ENCODE results near the gene USP4.
A peak's percentile ranks its signal among the peaks of the same experiment; 100 is the strongest.

USP4 gene

GRCh38 chr3:49339941-49340800 lies at the start of gene USP4:
Gene USP4 (minus strand): TSS chr3:49340053. CDS start chr3:49340024, 29 bp downstream.
- peaks cover 4% of the 10 kb centered on the region for H3K36me3 ChIP-seq (ENCODE audit: control insufficient read depth, low read depth, low read length)

GRCh38 chr3:49389297-49389696 lies 49.4 kb upstream of the USP4 start:
- H3K4me1 ChIP-seq (ENCODE audit: control insufficient read depth, low read depth, low read length) = no peaks in the 10 kb centered on the region
- no peaks in the 10 kb centered on the region for H3K27me3 ChIP-seq (ENCODE audit: control insufficient read depth, insufficient read depth, low read length)
- no peaks in the 10 kb centered on the region for H3K9me3 ChIP-seq (ENCODE audit: control insufficient read depth, low read depth, low read length)
- H3K27ac ChIP-seq (ENCODE audit: low read length) = no peak overlapping the region
- no peaks in the 10 kb centered on the region for H3K36me3 ChIP-seq (ENCODE audit: control insufficient read depth, low read depth, low read length)
- no peak overlapping the region for H3K9ac ChIP-seq (ENCODE audit: low read length)
- no peak overlapping the region for H3K4me3 ChIP-seq (ENCODE audit: low read length)

More at GRCh38 chr3:49339941-49340800, at the start of gene USP4:
- Histone ChIP-seq H3K27me3 (ENCODE audit: control insufficient read depth, insufficient read depth, low read length) (no peaks in the 10 kb centered on the region), H3K9me3 (ENCODE audit: control insufficient read depth, low read depth, low read length) (no peaks in the 10 kb centered on the region), H3K4me1 (ENCODE audit: control insufficient read depth, low read depth, low read length) (peaks cover 10% of the 10 kb centered on the region), H3K27ac (ENCODE audit: low read length) (peak within 1 kb of the TSS; percentile 55), H3K4me3 (ENCODE audit: low read length) (peak within 1 kb of the TSS; percentile 81), H3K9ac (ENCODE audit: low read length) (peak within 1 kb of the TSS; percentile 76)

GRCh38 chr3:49388289-49388820 lies 48.5 kb upstream of the USP4 start:
- H3K4me1 ChIP-seq (ENCODE audit: control insufficient read depth, low read depth, low read length) = no peaks in the 10 kb centered on the region
- no peak overlapping the region for H3K9ac ChIP-seq (ENCODE audit: low read length)
- no peak overlapping the region for H3K27ac ChIP-seq (ENCODE audit: low read length)
- no peak overlapping the region for H3K4me3 ChIP-seq (ENCODE audit: low read length)
- no peaks in the 10 kb centered on the region for H3K9me3 ChIP-seq (ENCODE audit: control insufficient read depth, low read depth, low read length)
- no peaks in the 10 kb centered on the region for H3K27me3 ChIP-seq (ENCODE audit: control insufficient read depth, insufficient read depth, low read length)
- H3K36me3 ChIP-seq (ENCODE audit: control insufficient read depth, low read depth, low read length) = no peaks in the 10 kb centered on the region

- H3K4me1 ChIP-seq (ENCODE audit: control insufficient read depth, low read depth, low read length) = no peaks in the 10 kb centered on the region
- H3K9ac ChIP-seq (ENCODE audit: low read length) = no peak overlapping the region
- H3K36me3 ChIP-seq (ENCODE audit: control insufficient read depth, low read depth, low read length) = no peaks in the 10 kb centered on the region
- H3K9me3 ChIP-seq (ENCODE audit: control insufficient read depth, low read depth, low read length) = no peaks in the 10 kb centered on the region
- no peak overlapping the region for H3K4me3 ChIP-seq (ENCODE audit: low read length)
- no peaks in the 10 kb centered on the region for H3K27me3 ChIP-seq (ENCODE audit: control insufficient read depth, insufficient read depth, low read length)
- no peak overlapping the region for H3K27ac ChIP-seq (ENCODE audit: low read length)
Measured at GRCh38 chr3:49387721-49388120, 47.9 kb upstream of the USP4 start.

GRCh38 chr3:49386056-49386756 lies 46.4 kb upstream of the USP4 start:
- H3K9me3 ChIP-seq (ENCODE audit: control insufficient read depth, low read depth, low read length) = no peaks in the 10 kb centered on the region
- H3K4me1 ChIP-seq (ENCODE audit: control insufficient read depth, low read depth, low read length) = no peaks in the 10 kb centered on the region
- no peak overlapping the region for H3K9ac ChIP-seq (ENCODE audit: low read length)
- no peak overlapping the region for H3K27ac ChIP-seq (ENCODE audit: low read length)
- no peak overlapping the region for H3K4me3 ChIP-seq (ENCODE audit: low read length)
- H3K27me3 ChIP-seq (ENCODE audit: control insufficient read depth, insufficient read depth, low read length) = no peaks in the 10 kb centered on the region
- no peaks in the 10 kb centered on the region for H3K36me3 ChIP-seq (ENCODE audit: control insufficient read depth, low read depth, low read length)

GRCh38 chr3:49385617-49386016 lies 45.8 kb upstream of the USP4 start:
- H3K36me3 ChIP-seq (ENCODE audit: control insufficient read depth, low read depth, low read length) = no peaks in the 10 kb centered on the region
- H3K9me3 ChIP-seq (ENCODE audit: control insufficient read depth, low read depth, low read length) = no peaks in the 10 kb centered on the region
- H3K4me3 ChIP-seq (ENCODE audit: low read length) = no peak overlapping the region
- no peaks in the 10 kb centered on the region for H3K27me3 ChIP-seq (ENCODE audit: control insufficient read depth, insufficient read depth, low read length)
- H3K4me1 ChIP-seq (ENCODE audit: control insufficient read depth, low read depth, low read length) = no peaks in the 10 kb centered on the region
- H3K9ac ChIP-seq (ENCODE audit: low read length) = no peak overlapping the region
- H3K27ac ChIP-seq (ENCODE audit: low read length) = no peak overlapping the region

DNA sequence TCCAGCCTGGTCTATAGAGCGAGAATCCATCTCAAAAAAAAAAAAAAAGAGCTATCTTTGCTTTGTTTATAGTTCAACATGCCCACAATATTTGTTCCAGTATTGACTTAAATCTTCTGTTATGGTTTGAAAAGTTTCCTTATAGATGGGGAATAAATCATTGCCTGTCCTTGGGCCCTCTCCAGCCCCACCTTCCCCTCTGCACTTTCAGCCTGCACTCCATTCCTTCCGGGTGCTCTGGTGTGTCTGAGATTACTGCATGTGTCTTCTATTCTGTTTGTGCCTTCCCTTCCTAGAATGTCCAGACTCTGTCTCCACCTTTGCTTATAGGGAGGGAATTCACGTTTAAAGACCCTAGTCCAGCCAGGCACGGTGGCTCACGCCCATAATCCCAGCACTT lies 43.5 kb upstream of the USP4 start:
- Histone ChIP-seq H3K4me3 (ENCODE audit: low read length) (no peak overlapping the region), H3K9ac (ENCODE audit: low read length) (no peak overlapping the region), H3K9me3 (ENCODE audit: control insufficient read depth, low read depth, low read length) (no peaks in the 10 kb centered on the region), H3K27ac (ENCODE audit: low read length) (no peak overlapping the region), H3K27me3 (ENCODE audit: control insufficient read depth, insufficient read depth, low read length) (no peaks in the 10 kb centered on the region), H3K36me3 (ENCODE audit: control insufficient read depth, low read depth, low read length) (no peaks in the 10 kb centered on the region), H3K4me1 (ENCODE audit: control insufficient read depth, low read depth, low read length) (no peaks in the 10 kb centered on the region)

DNA sequence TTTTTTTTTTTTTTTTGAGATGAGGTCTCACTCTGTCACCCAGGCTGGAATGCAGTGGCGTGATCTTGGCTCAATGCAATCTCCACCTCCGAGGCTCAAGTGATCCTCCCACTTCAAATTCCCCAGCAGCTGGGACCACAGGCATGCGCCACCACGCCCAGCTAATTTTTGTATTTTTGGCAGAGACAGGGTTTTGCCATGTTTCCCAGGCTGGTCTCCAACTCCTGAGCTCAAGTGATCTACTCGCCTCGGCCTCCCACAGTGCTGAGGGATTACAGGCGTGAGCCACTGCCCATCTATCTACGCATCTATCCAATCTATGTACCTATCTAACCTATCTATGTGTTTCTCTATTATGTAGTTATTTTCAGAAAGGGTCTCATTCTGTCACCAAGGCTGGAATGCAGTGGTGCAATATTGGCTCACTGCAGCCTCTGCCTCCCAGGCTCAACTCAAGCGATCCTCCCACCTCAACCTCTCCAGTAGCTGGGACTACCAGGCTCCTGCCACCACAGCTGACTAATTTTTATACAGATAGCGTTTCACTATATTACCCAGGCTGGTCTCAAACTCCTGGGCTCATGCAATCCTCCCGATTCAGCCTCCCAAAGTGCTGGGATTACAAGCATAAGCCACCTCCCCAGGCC lies 38.5 kb upstream of the USP4 start:
- Histone ChIP-seq H3K9me3 (ENCODE audit: control insufficient read depth, low read depth, low read length) (no peaks in the 10 kb centered on the region), H3K4me3 (ENCODE audit: low read length) (no peak overlapping the region), H3K9ac (ENCODE audit: low read length) (no peak overlapping the region), H3K4me1 (ENCODE audit: control insufficient read depth, low read depth, low read length) (no peaks in the 10 kb centered on the region), H3K36me3 (ENCODE audit: control insufficient read depth, low read depth, low read length) (peaks cover 21% of the 10 kb centered on the region), H3K27me3 (ENCODE audit: control insufficient read depth, insufficient read depth, low read length) (no peaks in the 10 kb centered on the region), H3K27ac (ENCODE audit: low read length) (no peak overlapping the region)

DNA sequence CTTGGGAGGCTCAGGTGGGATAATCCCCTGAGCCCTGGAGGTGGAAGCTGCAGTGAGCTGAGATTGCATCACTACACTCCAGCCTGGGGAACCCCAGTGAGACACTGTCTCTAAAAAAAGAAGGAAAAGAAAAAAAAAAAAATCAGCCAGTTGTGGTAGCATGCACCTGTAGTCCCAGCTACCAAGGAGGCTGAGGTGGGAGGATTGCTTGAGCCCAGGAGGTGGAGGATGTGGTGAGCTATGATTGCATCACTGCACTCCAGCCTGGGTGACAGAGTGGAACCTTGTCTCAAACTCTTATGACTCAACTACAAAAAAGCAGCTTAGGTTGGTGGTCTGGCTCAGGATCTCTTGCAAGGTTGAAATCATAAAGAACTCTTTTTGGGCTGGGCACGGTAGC lies 37.6 kb upstream of the USP4 start:
- Histone ChIP-seq H3K36me3 (ENCODE audit: control insufficient read depth, low read depth, low read length) (peaks cover 29% of the 10 kb centered on the region), H3K4me1 (ENCODE audit: control insufficient read depth, low read depth, low read length) (no peaks in the 10 kb centered on the region)

DNA sequence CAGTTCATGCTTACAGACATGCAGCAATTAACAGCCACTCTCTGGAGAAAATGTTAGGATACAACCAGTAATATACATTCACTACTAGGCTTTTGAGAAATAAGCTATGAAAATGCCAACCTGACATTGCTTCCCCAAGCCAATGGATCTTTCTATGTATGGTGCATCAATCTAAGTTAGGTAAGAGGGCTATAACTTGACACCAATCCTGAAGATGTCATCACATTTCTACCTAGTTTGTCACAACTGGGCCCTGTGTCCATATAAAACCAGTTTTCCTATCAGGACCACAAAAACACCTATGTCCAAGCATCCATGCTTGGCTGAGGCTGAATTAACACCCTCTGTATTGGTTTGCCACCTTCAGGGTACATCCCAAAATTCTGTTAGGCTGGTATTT lies 32.1 kb upstream of the USP4 start:
- Histone ChIP-seq H3K36me3 (ENCODE audit: control insufficient read depth, low read depth, low read length) (peaks cover 55% of the 10 kb centered on the region), H3K27ac (ENCODE audit: low read length) (no peak overlapping the region), H3K9me3 (ENCODE audit: control insufficient read depth, low read depth, low read length) (no peaks in the 10 kb centered on the region), H3K4me3 (ENCODE audit: low read length) (no peak overlapping the region), H3K27me3 (ENCODE audit: control insufficient read depth, insufficient read depth, low read length) (no peaks in the 10 kb centered on the region), H3K9ac (ENCODE audit: low read length) (no peak overlapping the region), H3K4me1 (ENCODE audit: control insufficient read depth, low read depth, low read length) (no peaks in the 10 kb centered on the region)

More for the DNA sequence above, 37.6 kb upstream of the USP4 start:
- H3K4me3 ChIP-seq (ENCODE audit: low read length) = no peak overlapping the region
- H3K9me3 ChIP-seq (ENCODE audit: control insufficient read depth, low read depth, low read length) = no peaks in the 10 kb centered on the region
- H3K27ac ChIP-seq (ENCODE audit: low read length) = no peak overlapping the region
- no peak overlapping the region for H3K9ac ChIP-seq (ENCODE audit: low read length)
- H3K27me3 ChIP-seq (ENCODE audit: control insufficient read depth, insufficient read depth, low read length) = no peaks in the 10 kb centered on the region

DNA sequence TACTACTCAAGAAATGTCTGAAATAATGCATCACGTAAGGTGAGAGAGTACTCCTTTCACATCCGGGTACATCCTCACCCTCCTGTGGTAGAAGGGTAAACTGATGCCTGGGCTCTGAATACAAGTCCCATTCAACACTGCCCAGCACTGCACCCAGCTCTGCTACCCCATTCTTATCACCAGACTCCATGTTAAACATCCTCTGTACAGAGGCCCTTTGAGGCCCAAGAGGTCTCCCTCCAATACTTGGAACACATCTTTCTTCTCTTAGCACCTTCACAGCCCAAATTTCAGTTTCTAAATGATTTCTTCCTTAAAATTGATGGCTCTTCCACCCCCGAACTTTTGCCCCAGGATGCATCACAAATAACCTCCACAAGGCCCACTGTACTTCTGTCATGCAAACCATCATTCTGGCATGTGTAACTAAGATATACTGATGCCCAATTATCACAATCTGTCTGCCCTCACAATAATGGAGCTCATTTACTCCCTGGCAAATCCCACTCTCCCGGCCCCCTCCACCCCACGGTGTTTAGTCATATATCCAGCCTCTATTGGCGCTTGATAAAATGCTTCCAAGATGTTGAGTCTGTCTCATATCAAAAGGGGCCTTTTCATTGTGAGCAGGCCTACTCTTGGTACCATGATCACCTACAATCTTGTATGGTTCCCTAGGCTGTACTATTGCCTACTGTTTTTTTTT lies 30.9 kb upstream of the USP4 start:
- H3K9me3 ChIP-seq (ENCODE audit: control insufficient read depth, low read depth, low read length) = no peaks in the 10 kb centered on the region
- H3K36me3 ChIP-seq (ENCODE audit: control insufficient read depth, low read depth, low read length) = peaks cover 65% of the 10 kb centered on the region
- H3K9ac ChIP-seq (ENCODE audit: low read length) = no peak overlapping the region
- H3K27ac ChIP-seq (ENCODE audit: low read length) = no peak overlapping the region
- no peak overlapping the region for H3K4me3 ChIP-seq (ENCODE audit: low read length)
- H3K27me3 ChIP-seq (ENCODE audit: control insufficient read depth, insufficient read depth, low read length) = no peaks in the 10 kb centered on the region
- H3K4me1 ChIP-seq (ENCODE audit: control insufficient read depth, low read depth, low read length) = no peaks in the 10 kb centered on the region
